HepG2 (cell line): ENCODE data around the gene CNTN2. TPM values are rescaled to one million over a fixed set of nuclear protein-coding genes. Genes with fewer than 3 reads are reported as not detected.

Source experiments
- ATAC-seq: fragments of 200-7000 bp; cut with Tn5 transposase; 3 replicates; pipeline ENCODE4 v1.9.1; 2020; ENCODE audit warnings: mild to moderate bottlenecking, moderate library complexity
- BruUV-seq: library from RNA; stranded (reverse); fragments of 400-500 nt; replicated peaks from 2 replicates; lab custom pipeline; 2021; lab: Mats Ljungman, UMichigan
- CTCF ChIA-PET: fragments of 300-600 bp; formaldehyde crosslinking; extraction: SDS; loops from one replicate; lab custom pipeline; 2021; ENCODE audit warnings: low total read pairs, inconsistent platforms, low intra/inter-chr PET ratio; lab: Yijun Ruan, JAX
- POLR2A ChIA-PET: fragments of 350-600 bp; sonication (Branson Sonifier 250); formaldehyde crosslinking; loops from one replicate; lab custom pipeline; 2020; ENCODE audit warnings: antibody characterized with exemption, inconsistent platforms; lab: Yijun Ruan, JAX
- DNase-seq: peaks from one replicate; pipeline ENCODE4 v3.0.0-alpha.2; 2015; ENCODE audit warnings: low spot score
- FAIRE-seq: peaks from 3 replicates; lab custom pipeline; 2011; peaks lifted over from hg19 to GRCh38; lab: Jason Lieb, UNC
- H2AFZ ChIP-seq: one replicate; pipeline ENCODE4 v1.6.1; 2011; ENCODE audit warnings: low read length, inconsistent platforms
- H3K27ac ChIP-seq: fragments of 300-600 bp; 3 replicates; pipeline ENCODE4 v1.8.0; 2011; ENCODE audit warnings: mixed run types, mild to moderate bottlenecking, mixed read lengths, low read length, inconsistent platforms; ENCODE audit not compliant: insufficient read depth; ENCODE audit errors: extremely low read length
- H3K27me3 ChIP-seq, 2 experiments: fragments of 200-600 bp in 1 of 2; 2 replicates in 1 of 2; 3 replicates in 1 of 2; pipeline versions ENCODE4 v1.6.0 to v1.8.0; 2011; ENCODE audit warnings: low read length in 2 of 2, mild to moderate bottlenecking in 2 of 2, moderate library complexity in 2 of 2, inconsistent platforms in 1 of 2; ENCODE audit not compliant: insufficient read depth in 2 of 2, control insufficient read depth in 1 of 2
- H3K36me3 ChIP-seq, 2 experiments: fragments of 200-600 bp in 1 of 2; replicated peaks in 1 of 2; 2 replicates in 1 of 2; 3 replicates in 1 of 2; pipeline versions ENCODE4 v1.5.1 to v1.8.0; 2011; ENCODE audit warnings: low read length in 2 of 2, inconsistent platforms in 1 of 2; ENCODE audit not compliant: insufficient read depth in 2 of 2, control insufficient read depth in 1 of 2
- H3K4me1 ChIP-seq: 2 replicates; pipeline ENCODE4 v1.5.1; 2012; ENCODE audit warnings: low read length, inconsistent platforms; ENCODE audit not compliant: insufficient read depth
- H3K4me2 ChIP-seq: 2 replicates; pipeline ENCODE4 v1.6.0; 2011; ENCODE audit warnings: low read depth, low read length, inconsistent platforms
- H3K4me3 ChIP-seq, 3 experiments: fragments of 200-600 bp in 1 of 3; sonication (generic), shearing (Covaris generic) in 1 of 3; replicated peaks in 1 of 3; 2 replicates each; pipeline ENCODE4 v1.5.1; 2011 to 2016; ENCODE audit warnings: low read length in 3 of 3, inconsistent platforms in 2 of 3, low read depth in 2 of 3, mild to moderate bottlenecking in 2 of 3, control low read depth in 1 of 3, mixed read lengths in 1 of 3; ENCODE audit not compliant: insufficient read depth in 1 of 3
- H3K79me2 ChIP-seq: one replicate; pipeline ENCODE4 v1.6.1; 2011; ENCODE audit warnings: low read length, inconsistent platforms; ENCODE audit not compliant: insufficient read depth
- H3K9ac ChIP-seq: 2 replicates; pipeline ENCODE4 v1.6.0; 2011; ENCODE audit warnings: mild to moderate bottlenecking, low read depth, low read length, inconsistent platforms; ENCODE audit not compliant: insufficient read depth
- H3K9me3 ChIP-seq: 2 replicates; pipeline ENCODE4 v1.5.1; 2012; ENCODE audit warnings: mild to moderate bottlenecking, low read length
- H4K20me1 ChIP-seq: 2 replicates; pipeline ENCODE4 v1.6.0; 2011; ENCODE audit warnings: inconsistent platforms, mild to moderate bottlenecking, low read length, moderate library complexity; ENCODE audit not compliant: insufficient read depth
- NAIF1 ChIP-seq: sonication (generic); formaldehyde crosslinking; IDR thresholded peaks from 2 replicates; pipeline ENCODE4 v1.5.0; 2020; ENCODE audit warnings: mild to moderate bottlenecking, missing genetic modification reagents, borderline replicate concordance
- NRL ChIP-seq: sonication (generic); formaldehyde crosslinking; IDR thresholded peaks from 2 replicates; pipeline ENCODE4 v1.5.0; 2020; ENCODE audit warnings: missing genetic modification reagents, mild to moderate bottlenecking, moderate library complexity, borderline replicate concordance
- PAF1 ChIP-seq: IDR thresholded peaks from 2 replicates; pipeline ENCODE4 v1.6.1; 2016; ENCODE audit warnings: missing genetic modification reagents, missing compliant biosample characterization
- PHB2 ChIP-seq: fragments of 450-650 bp; IDR thresholded peaks from 2 replicates; pipeline ENCODE4 v1.6.1; 2018; ENCODE audit not compliant: partially characterized antibody
- RXRA ChIP-seq: sonication (generic); formaldehyde crosslinking; IDR thresholded peaks from 2 replicates; pipeline ENCODE4 v1.5.1; 2020; ENCODE audit warnings: missing genetic modification reagents
- SMAD1 ChIP-seq: sonication (generic); formaldehyde crosslinking; IDR thresholded peaks from 2 replicates; pipeline ENCODE4 v1.4.0; 2020; ENCODE audit warnings: missing genetic modification reagents, low read depth, mild to moderate bottlenecking, borderline replicate concordance
- SP1 ChIP-seq, 2 experiments: fragments of 450-650 bp in 1 of 2; sonication (generic) in 1 of 2; formaldehyde crosslinking in 1 of 2; IDR thresholded peaks; 2 replicates each; pipeline versions ENCODE4 v1.4.0 to v1.6.1; 2016 to 2020; ENCODE audit warnings: missing genetic modification reagents in 1 of 2
- SUZ12 ChIP-seq: fragments of 150-350 bp; IDR thresholded peaks from 2 replicates; pipeline ENCODE4 v1.6.1; 2014; ENCODE audit warnings: low read depth, low read length
- U2AF1 ChIP-seq: fragments of 200-400 bp; formaldehyde crosslinking; optimal IDR thresholded peaks from 2 replicates; pipeline ENCODE3; 2017; ENCODE audit warnings: mild to moderate bottlenecking, low read depth, low read length
- ZNF274 ChIP-seq: sonication (generic); formaldehyde crosslinking; IDR thresholded peaks from 2 replicates; pipeline ENCODE4 v1.5.1; 2020; ENCODE audit warnings: mild to moderate bottlenecking, missing genetic modification reagents
- ZNF317 ChIP-seq: sonication (generic); formaldehyde crosslinking; IDR thresholded peaks from 2 replicates; pipeline ENCODE4 v1.5.0; 2020; ENCODE audit warnings: mild to moderate bottlenecking, missing genetic modification reagents
- ZNF501 ChIP-seq: sonication (generic); formaldehyde crosslinking; IDR thresholded peaks from 2 replicates; pipeline ENCODE4 v1.5.1; 2020; ENCODE audit warnings: mild to moderate bottlenecking, moderate library complexity, missing genetic modification reagents
- ZNF598 ChIP-seq: sonication (generic); formaldehyde crosslinking; IDR thresholded peaks from 2 replicates; pipeline ENCODE4 v1.5.1; 2020; ENCODE audit warnings: mild to moderate bottlenecking, missing genetic modification reagents, borderline replicate concordance
- ZNF703 ChIP-seq: sonication (generic); formaldehyde crosslinking; IDR thresholded peaks from 2 replicates; pipeline ENCODE4 v1.5.1; 2020; ENCODE audit warnings: missing genetic modification reagents, mild to moderate bottlenecking, moderate library complexity, borderline replicate concordance
- WGBS: methylation state at CpG from one replicate; pipeline ENCODE4 v1.1.6; 2017; ENCODE audit warnings: low lambda C conversion rate; 5-methylcytosine and 5-hydroxymethylcytosine counted together
- in situ Hi-C: cut with HindIII; loops from 2 replicates; pipeline ENCODE4 v1.10.0; 2017; ENCODE audit warnings: low pct_unique_long_range_greater_than_20kb; ENCODE audit not compliant: extremely low pct_ligation_motif_present
- intact Hi-C: fragments of 100-400 bp; cut with micrococcal nuclease; formaldehyde crosslinking; loops from one replicate; pipeline ENCODE4 v1.10.0; 2022; ENCODE audit not compliant: unreplicated experiment
- polyA plus RNA-seq, 8 experiments: library from polyadenylated mRNA; depleted of rRNA in 3 of 8; stranded (reverse) in 7 of 8; unstranded in 1 of 8; fragments of >200 nt; fragmentation: Illumina TruSeq in 4 of 8; extraction: Trizol in 4 of 8; gene quantifications; 2 replicates each; pipeline versions ENCODE4 v1.2.1 to v1.2.3, GENCODE V29; 2011 to 2016; ENCODE audit warnings: low read depth in 4 of 8, missing spikeins in 1 of 8, mixed read lengths in 1 of 8; ENCODE audit not compliant: insufficient read depth in 1 of 8
- total RNA-seq, 5 experiments: library from RNA; depleted of rRNA; stranded (reverse); fragments of >200 nt; fragmentation: Illumina TruSeq; extraction: Trizol; gene quantifications; 2 replicates each; pipeline ENCODE4 v1.2.3, GENCODE V29; 2016; ENCODE audit warnings: low read depth in 1 of 5
- TF ChIP-seq, protein P1 (sequence below): sonication (generic); formaldehyde crosslinking; IDR thresholded peaks from 2 replicates; pipeline ENCODE4 v1.4.0; 2020; ENCODE audit warnings: missing genetic modification reagents; ENCODE audit errors: not compliant biosample characterization
- TF ChIP-seq, protein P2 (sequence below): sonication (generic); formaldehyde crosslinking; IDR thresholded peaks from 2 replicates; pipeline ENCODE4 v1.8.0; 2022; ENCODE audit warnings: mild to moderate bottlenecking, missing genetic modification reagents, moderate library complexity
- TF ChIP-seq, protein P3 (sequence below): sonication (generic); formaldehyde crosslinking; IDR thresholded peaks from 2 replicates; pipeline ENCODE4 v1.5.0; 2020; ENCODE audit warnings: mild to moderate bottlenecking, missing genetic modification reagents
- TF ChIP-seq, protein P4 (sequence below): sonication (generic); formaldehyde crosslinking; IDR thresholded peaks from 2 replicates; pipeline ENCODE4 v1.4.0; 2020; ENCODE audit warnings: low read depth, mild to moderate bottlenecking, missing genetic modification reagents

Gene CNTN2
- total and polyA plus RNA-seq, 2 of the 13 experiments (the other 11 are each of a cell fraction or from before 2014, with no cell fraction given): not detected

DNA sequence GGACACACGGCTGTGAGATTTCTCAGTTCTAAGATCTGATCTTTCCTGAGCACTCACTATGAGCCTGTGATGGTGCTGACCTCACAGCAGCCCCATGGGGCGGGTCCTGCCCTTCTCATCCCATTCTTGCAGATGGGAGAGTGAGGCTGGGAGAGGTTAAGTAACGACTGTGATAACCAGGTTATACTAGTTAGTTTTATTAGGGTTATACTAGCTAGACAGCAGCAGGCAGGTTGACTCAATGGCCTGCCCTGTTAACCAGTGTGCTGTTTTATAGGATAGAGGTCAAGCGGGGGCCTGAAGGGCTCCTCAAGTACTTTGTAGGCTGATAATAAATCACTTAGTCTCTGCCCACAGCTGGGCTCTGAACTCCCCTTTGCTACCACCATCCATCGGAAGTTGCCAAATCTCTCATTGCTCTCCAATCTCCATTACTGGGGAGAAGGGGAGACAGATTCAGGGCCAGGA, 4.8 kb downstream of the CNTN2 start:
- no peaks in the 10 kb centered on the region for H3K36me3 ChIP-seq
- no peaks in the 10 kb centered on the region for H4K20me1 ChIP-seq
- ATAC-seq (no peak), FAIRE-seq (no peak), DNase-seq (no peak)
- H3K27me3 ChIP-seq: peaks cover 3 to 28% of the 10 kb centered on the region in 2 experiments; a peak in 4 of 5 replicates
- no peak overlapping the region for H2AFZ ChIP-seq
- WGBS: 21% methylated on average over 5 of the region's 5 CpGs
- no peaks in the 10 kb centered on the region for H3K79me2 ChIP-seq
- no peak overlapping the region for H3K9ac ChIP-seq
- H3K4me3 ChIP-seq: no peak overlapping the region
- in situ Hi-C loops (no loop called here), intact Hi-C loops (no loop called here)
- TF ChIP-seq NAIF1 (CRISPR knock-in tag): no peak
- TF ChIP-seq, protein P1, sequence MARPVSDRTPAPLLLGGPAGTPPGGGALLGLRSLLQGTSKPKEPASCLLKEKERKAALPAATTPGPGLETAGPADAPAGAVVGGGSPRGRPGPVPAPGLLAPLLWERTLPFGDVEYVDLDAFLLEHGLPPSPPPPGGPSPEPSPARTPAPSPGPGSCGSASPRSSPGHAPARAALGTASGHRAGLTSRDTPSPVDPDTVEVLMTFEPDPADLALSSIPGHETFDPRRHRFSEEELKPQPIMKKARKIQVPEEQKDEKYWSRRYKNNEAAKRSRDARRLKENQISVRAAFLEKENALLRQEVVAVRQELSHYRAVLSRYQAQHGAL: no peak
- no peak for TF ChIP-seq PAF1 (CRISPR knock-in tag)
- no peak for TF ChIP-seq RXRA (CRISPR knock-in tag)
- no peak for TF ChIP-seq ZNF598 (CRISPR knock-in tag)
- no peak for TF ChIP-seq NRL (CRISPR knock-in tag)
- TF ChIP-seq ZNF317 (CRISPR knock-in tag): no peak
- no peak for TF ChIP-seq U2AF1
- TF ChIP-seq SMAD1 (CRISPR knock-in tag): no peak
- TF ChIP-seq ZNF501 (CRISPR knock-in tag): no peak
- TF ChIP-seq PHB2: no peak
- TF ChIP-seq, protein P2, sequence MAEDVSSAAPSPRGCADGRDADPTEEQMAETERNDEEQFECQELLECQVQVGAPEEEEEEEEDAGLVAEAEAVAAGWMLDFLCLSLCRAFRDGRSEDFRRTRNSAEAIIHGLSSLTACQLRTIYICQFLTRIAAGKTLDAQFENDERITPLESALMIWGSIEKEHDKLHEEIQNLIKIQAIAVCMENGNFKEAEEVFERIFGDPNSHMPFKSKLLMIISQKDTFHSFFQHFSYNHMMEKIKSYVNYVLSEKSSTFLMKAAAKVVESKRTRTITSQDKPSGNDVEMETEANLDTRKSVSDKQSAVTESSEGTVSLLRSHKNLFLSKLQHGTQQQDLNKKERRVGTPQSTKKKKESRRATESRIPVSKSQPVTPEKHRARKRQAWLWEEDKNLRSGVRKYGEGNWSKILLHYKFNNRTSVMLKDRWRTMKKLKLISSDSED (CRISPR knock-in tag): no peak
- no peak for TF ChIP-seq SP1 (IDR thresholded peaks at IDR 0.05)
- TF ChIP-seq SP1 (CRISPR knock-in tag; IDR thresholded peaks at IDR 0.05): no peak
- TF ChIP-seq, protein P3, sequence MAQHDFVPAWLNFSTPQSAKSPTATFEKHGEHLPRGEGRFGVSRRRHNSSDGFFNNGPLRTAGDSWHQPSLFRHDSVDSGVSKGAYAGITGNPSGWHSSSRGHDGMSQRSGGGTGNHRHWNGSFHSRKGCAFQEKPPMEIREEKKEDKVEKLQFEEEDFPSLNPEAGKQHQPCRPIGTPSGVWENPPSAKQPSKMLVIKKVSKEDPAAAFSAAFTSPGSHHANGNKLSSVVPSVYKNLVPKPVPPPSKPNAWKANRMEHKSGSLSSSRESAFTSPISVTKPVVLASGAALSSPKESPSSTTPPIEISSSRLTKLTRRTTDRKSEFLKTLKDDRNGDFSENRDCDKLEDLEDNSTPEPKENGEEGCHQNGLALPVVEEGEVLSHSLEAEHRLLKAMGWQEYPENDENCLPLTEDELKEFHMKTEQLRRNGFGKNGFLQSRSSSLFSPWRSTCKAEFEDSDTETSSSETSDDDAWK: no peak
- TF ChIP-seq SUZ12: no peak
- TF ChIP-seq, protein P4, sequence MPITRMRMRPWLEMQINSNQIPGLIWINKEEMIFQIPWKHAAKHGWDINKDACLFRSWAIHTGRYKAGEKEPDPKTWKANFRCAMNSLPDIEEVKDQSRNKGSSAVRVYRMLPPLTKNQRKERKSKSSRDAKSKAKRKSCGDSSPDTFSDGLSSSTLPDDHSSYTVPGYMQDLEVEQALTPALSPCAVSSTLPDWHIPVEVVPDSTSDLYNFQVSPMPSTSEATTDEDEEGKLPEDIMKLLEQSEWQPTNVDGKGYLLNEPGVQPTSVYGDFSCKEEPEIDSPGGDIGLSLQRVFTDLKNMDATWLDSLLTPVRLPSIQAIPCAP (CRISPR knock-in tag): no peak
- no peak for TF ChIP-seq ZNF274 (CRISPR knock-in tag)
- no peak for TF ChIP-seq ZNF703 (CRISPR knock-in tag)
- BruUV-seq: no TSS peak
- H3K4me1 ChIP-seq: no peaks in the 10 kb centered on the region
- ChIA-PET CTCF (no interaction called here), POLR2A (no interaction called here)
- no peak overlapping the region for H3K4me2 ChIP-seq
- no peak overlapping the region for H3K27ac ChIP-seq
- H3K9me3 ChIP-seq: no peaks in the 10 kb centered on the region
